Stimulated activated CD8-positive, alpha-beta memory T cell treated with anti-CD3 and anti-CD28 coated beads, Interleukin-7, amount 100 ng/mL, for 1 hour (primary cell): ENCODE data around the gene RDH16.
"Not testable (repeated sequence)": the region's sequence is repeated elsewhere in the genome, so short reads cannot be mapped to it uniquely, and the experiment has no call there.

ENCODE experiments used
- DNase-seq, 2 donors: peaks; one replicate each; pipeline ENCODE4 v3.0.0-alpha.2; 2020; ENCODE audit warnings: low read depth in 2 of 2

Gene RDH16

GRCh38 chr12:56918139-56918538 lies 39.3 kb downstream of the RDH16 start:
- not testable (repeated sequence) for DNase-seq

- no peak for DNase-seq
Measured at GRCh38 chr12:56916996-56917333, 40.4 kb downstream of the RDH16 start.

- no peak for DNase-seq
Measured at GRCh38 chr12:56916296-56916995, 41.0 kb downstream of the RDH16 start.

DNA sequence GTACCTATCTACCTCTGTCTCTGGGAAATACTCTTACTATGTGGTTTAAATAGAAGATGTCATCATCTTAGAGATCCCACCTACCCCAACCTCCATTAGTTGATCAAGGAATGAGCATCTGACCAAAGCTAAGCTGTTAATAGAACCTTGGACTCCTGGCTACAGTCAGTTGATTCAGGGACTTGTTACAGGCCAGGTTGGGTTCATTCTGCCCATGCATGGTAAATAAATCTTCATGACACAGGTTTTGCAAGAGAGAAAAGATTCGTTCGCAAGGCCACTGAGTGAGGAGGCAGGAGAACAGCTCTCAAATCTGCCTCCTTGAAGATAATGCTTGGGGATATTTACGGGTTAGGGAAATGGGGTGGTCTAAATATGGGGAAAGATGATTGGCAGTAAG lies 42.7 kb downstream of the RDH16 start:
- no peak for DNase-seq

- no peak for DNase-seq
Measured at GRCh38 chr12:56914256-56914655, 43.2 kb downstream of the RDH16 start.

- not testable (repeated sequence) for DNase-seq
Measured at GRCh38 chr12:56909403-56909802, 48.0 kb downstream of the RDH16 start.

GRCh38 chr12:56908136-56908535 lies 49.3 kb downstream of the RDH16 start:
- no peak for DNase-seq

DNA sequence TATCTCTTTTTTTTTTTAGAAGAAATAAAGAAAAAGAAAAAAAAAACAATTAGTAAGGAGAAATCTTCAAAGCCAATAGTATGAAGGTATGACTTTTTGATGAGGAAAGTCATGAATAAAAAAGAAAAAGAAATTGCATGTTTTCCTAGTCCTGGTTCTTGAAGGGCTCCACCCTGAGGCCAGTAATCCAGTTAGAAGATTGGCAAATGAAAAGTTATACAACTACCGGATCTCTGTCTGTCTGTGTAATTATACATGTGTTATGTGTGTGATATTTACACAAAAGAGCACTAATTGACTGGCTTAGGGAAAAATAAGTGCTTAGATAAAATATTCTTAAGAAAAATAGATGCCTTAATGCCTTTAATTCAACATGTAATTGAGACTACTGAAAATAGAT lies 51.6 kb downstream of the RDH16 start:
- DNase-seq = no peak

- no peak for DNase-seq
Measured at GRCh38 chr12:56903374-56903773, 54.0 kb downstream of the RDH16 start.
